ENCODE measurements around the gene TSPAN15.

TSPAN15 gene

DNA sequence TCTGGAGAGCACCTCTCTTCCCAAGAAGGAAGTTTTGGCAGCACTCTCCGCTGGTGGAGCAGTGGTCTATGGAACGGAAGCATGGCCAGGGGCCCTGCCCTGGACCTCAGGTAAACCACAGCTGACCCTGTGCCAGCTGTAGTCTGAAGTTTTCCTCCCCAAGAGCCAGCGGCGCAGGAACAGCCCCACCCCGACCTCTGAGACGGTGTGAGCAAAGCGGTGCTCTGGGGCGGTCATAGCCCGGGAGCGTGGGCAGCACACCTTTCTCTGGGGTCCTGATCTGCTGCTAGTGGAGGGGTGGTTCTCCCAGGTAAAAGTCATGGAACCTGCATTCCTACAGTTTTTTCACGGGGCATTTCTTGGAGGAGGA lies 52.6 kb downstream of the TSPAN15 start:
- TF ChIP-seq SUZ12 (IDR thresholded peaks at IDR 0.05), result no peak
- TF ChIP-seq, protein P1, sequence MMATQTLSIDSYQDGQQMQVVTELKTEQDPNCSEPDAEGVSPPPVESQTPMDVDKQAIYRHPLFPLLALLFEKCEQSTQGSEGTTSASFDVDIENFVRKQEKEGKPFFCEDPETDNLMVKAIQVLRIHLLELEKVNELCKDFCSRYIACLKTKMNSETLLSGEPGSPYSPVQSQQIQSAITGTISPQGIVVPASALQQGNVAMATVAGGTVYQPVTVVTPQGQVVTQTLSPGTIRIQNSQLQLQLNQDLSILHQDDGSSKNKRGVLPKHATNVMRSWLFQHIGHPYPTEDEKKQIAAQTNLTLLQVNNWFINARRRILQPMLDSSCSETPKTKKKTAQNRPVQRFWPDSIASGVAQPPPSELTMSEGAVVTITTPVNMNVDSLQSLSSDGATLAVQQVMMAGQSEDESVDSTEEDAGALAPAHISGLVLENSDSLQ (IDR thresholded peaks at IDR 0.05), result no peak
- TF ChIP-seq TARDBP (IDR thresholded peaks at IDR 0.05), result no peak
- no peak for TF ChIP-seq HDGF (IDR thresholded peaks at IDR 0.05; ENCODE audit: borderline replicate concordance)
- no peak for TF ChIP-seq L3MBTL2 (conservative IDR thresholded peaks at IDR 0.05)
- TF ChIP-seq ELF4 (IDR thresholded peaks at IDR 0.05), result no peak
- ChIA-PET POLR2A (interaction anchor here (1.3 kb wide), 1 partner anchor 96 kb away, joined by 4 read pairs; no protein-coding TSS in a partner anchor), CTCF (no interaction called here)
- no peak for DNase-seq (ENCODE audit: extremely low spot score)

DNA sequence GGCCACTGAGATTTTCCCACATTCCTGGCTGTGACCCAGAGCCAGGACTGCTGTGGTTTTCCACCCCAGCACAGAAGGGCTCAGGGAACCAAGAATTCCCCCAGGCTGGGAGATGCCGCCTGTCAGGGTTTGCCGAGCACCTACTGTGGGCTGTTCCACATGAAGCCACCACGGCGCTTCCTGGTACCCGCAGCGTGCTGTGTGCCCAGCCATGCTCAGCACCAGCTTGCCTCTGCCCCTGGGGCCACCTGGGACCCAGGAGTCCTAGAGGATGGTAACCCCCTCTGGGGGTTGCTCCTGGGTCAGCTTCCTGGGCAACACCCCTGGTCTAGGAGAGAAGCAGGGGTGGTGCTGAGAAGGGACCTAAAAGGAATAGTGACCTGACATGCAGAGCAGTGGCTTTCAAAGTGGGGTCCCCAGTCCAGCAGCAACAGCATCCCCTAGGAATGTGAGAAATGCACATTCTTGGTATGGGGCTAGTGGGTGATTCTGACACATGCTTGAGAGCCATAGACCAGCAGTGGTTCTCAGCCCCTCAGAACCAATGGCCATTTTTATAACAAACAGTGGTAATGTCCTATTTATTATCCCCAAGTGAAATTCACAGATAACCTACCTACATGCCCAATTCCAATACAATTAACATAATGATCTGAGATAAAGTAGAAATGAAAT lies 53.4 kb downstream of the TSPAN15 start:
- TF ChIP-seq, protein P1 (IDR thresholded peaks at IDR 0.05), result no peak
- TF ChIP-seq FOXK2 (IDR thresholded peaks at IDR 0.05) (no peak), FOXM1 (IDR thresholded peaks at IDR 0.05; ENCODE audit: borderline replicate concordance) (no peak), NFRKB (IDR thresholded peaks at IDR 0.05) (no peak), CTBP1 (IDR thresholded peaks at IDR 0.05; ENCODE audit: borderline replicate concordance) (no peak), TARDBP (IDR thresholded peaks at IDR 0.05) (no peak), FOXA1 (IDR thresholded peaks at IDR 0.05) (no peak), SP1 (IDR thresholded peaks at IDR 0.05) (no peak), L3MBTL2 (conservative IDR thresholded peaks at IDR 0.05) (no peak), ARNT (IDR thresholded peaks at IDR 0.05) (no peak), ZNF384 (IDR thresholded peaks at IDR 0.05) (no peak), ELF4 (IDR thresholded peaks at IDR 0.05) (no peak), LEF1 (IDR thresholded peaks at IDR 0.05; ENCODE audit: borderline replicate concordance) (no peak)
- DNase-seq (ENCODE audit: extremely low spot score), result no peak
- ChIA-PET CTCF (no interaction called here), POLR2A (no interaction called here)

DNA sequence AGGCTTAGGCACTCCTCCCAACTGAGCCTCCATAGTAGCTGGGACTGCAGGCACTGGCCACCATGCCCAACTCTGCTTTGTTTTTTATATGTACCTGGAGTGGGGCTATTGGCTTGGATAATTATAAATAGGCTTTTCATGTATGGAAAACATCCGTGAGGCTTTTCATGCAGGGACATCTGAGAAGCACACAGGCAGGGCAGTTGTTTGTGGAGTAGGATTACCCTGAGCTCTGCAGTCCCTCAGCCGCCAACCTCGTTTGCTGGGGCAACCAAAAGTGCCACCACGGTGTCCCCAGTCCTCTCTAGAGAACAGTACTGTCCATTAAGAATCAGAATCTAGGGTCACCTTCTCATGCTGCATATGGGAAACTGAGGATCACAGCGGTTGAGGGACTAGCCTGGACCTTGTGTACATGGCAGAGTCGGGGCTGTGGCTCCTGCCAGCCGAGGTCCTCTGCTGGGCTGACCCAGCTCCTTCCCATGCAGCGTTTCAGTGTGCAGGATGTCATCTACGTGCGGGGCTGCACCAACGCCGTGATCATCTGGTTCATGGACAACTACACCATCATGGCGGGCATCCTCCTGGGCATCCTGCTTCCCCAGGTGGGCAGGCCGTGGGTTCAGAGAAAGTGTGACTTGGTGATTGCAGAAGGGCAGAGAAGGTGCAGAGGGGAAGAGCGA lies 54.5 kb downstream of the TSPAN15 start:
- ChIA-PET CTCF (no interaction called here), POLR2A (no interaction called here)

DNA sequence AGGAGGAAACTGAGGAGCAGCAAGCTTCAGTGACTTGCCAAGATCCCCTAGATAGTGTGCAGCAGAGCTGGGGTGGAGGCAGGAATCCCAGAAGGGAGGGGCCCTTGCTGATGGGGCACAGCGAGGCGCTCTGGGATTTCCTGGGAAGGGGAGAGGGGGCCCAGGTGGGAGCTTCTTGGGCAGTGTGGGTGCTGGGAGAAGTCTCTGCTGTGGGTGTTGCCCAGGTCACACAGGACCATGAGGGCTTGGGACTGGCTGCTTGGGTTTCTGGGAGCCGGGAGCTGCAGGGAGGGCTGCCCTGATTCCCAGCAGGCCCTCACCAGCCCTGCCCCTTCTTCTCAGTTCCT lies 55.2 kb downstream of the TSPAN15 start:
- no peak for TF ChIP-seq FOXK2 (IDR thresholded peaks at IDR 0.05)
- no peak for TF ChIP-seq TARDBP (IDR thresholded peaks at IDR 0.05)
- TF ChIP-seq CTBP1 (IDR thresholded peaks at IDR 0.05; ENCODE audit: borderline replicate concordance), result no peak
- TF ChIP-seq L3MBTL2 (conservative IDR thresholded peaks at IDR 0.05), result no peak
- no peak for TF ChIP-seq SP1 (IDR thresholded peaks at IDR 0.05)
- TF ChIP-seq SUZ12 (IDR thresholded peaks at IDR 0.05), result no peak
- TF ChIP-seq BHLHE40 (IDR thresholded peaks at IDR 0.05; ENCODE audit: borderline replicate concordance), result no peak
- ChIA-PET CTCF (interaction anchor here (1.6 to 1.8 kb wide), 2 partner anchors 56 to 98 kb away, joined by 8 to 13 read pairs; partner anchors contain the start of gene TSPAN15), POLR2A (no interaction called here)
- DNase-seq (ENCODE audit: extremely low spot score), result no peak

More for the DNA sequence above, 54.5 kb downstream of the TSPAN15 start:
- DNase-seq (ENCODE audit: extremely low spot score), result no peak
- TF ChIP-seq ARNT (IDR thresholded peaks at IDR 0.05), result no peak
- TF ChIP-seq L3MBTL2 (conservative IDR thresholded peaks at IDR 0.05), result no peak
- TF ChIP-seq HDGF (IDR thresholded peaks at IDR 0.05; ENCODE audit: borderline replicate concordance), result no peak
- TF ChIP-seq, protein P1 (IDR thresholded peaks at IDR 0.05), result no peak
- no peak for TF ChIP-seq ZNF384 (IDR thresholded peaks at IDR 0.05)
- no peak for TF ChIP-seq FOXA1 (IDR thresholded peaks at IDR 0.05)
- TF ChIP-seq TARDBP (IDR thresholded peaks at IDR 0.05), result no peak
- no peak for TF ChIP-seq ELF4 (IDR thresholded peaks at IDR 0.05)
- no peak for TF ChIP-seq FOXK2 (IDR thresholded peaks at IDR 0.05)
- TF ChIP-seq SUZ12 (IDR thresholded peaks at IDR 0.05), result no peak
- TF ChIP-seq SP1 (IDR thresholded peaks at IDR 0.05), result no peak
- no peak for TF ChIP-seq FOXM1 (IDR thresholded peaks at IDR 0.05; ENCODE audit: borderline replicate concordance)
- TF ChIP-seq LEF1 (IDR thresholded peaks at IDR 0.05; ENCODE audit: borderline replicate concordance), result no peak

DNA sequence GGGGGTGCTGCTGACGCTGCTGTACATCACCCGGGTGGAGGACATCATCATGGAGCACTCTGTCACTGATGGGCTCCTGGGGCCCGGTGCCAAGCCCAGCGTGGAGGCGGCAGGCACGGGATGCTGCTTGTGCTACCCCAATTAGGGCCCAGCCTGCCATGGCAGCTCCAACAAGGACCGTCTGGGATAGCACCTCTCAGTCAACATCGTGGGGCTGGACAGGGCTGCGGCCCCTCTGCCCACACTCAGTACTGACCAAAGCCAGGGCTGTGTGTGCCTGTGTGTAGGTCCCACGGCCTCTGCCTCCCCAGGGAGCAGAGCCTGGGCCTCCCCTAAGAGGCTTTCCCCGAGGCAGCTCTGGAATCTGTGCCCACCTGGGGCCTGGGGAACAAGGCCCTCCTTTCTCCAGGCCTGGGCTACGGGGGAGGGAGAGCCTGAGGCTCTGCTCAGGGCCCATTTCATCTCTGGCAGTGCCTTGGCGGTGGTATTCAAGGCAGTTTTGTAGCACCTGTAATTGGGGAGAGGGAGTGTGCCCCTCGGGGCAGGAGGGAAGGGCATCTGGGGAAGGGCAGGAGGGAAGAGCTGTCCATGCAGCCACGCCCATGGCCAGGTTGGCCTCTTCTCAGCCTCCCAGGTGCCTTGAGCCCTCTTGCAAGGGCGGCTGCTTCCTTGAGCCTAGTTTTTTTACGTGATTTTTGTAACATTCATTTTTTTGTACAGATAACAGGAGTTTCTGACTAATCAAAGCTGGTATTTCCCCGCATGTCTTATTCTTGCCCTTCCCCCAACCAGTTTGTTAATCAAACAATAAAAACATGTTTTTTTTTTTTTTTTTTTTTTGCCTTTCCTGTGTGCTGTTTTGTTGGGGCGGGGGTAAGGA lies 55.8 kb downstream of the TSPAN15 start:
- ChIA-PET CTCF (interaction anchor here (0.6 to 1.8 kb wide), 8 partner anchors 16 to 102 kb away, joined by 3 to 13 read pairs (median 4); partner anchors contain the start of gene TSPAN15), POLR2A (no interaction called here)
- no peak for DNase-seq (ENCODE audit: extremely low spot score)
- no peak for TF ChIP-seq ELF4 (IDR thresholded peaks at IDR 0.05)
- no peak for TF ChIP-seq FOXA1 (IDR thresholded peaks at IDR 0.05)
- TF ChIP-seq ZNF384 (IDR thresholded peaks at IDR 0.05), result no peak
- TF ChIP-seq CTBP1 (IDR thresholded peaks at IDR 0.05; ENCODE audit: borderline replicate concordance), result no peak
- no peak for TF ChIP-seq SP1 (IDR thresholded peaks at IDR 0.05)
- TF ChIP-seq SUZ12 (IDR thresholded peaks at IDR 0.05), result no peak
- TF ChIP-seq, protein P1 (IDR thresholded peaks at IDR 0.05), result no peak
- no peak for TF ChIP-seq ARNT (IDR thresholded peaks at IDR 0.05)
- TF ChIP-seq BHLHE40 (IDR thresholded peaks at IDR 0.05; ENCODE audit: borderline replicate concordance), result no peak
- TF ChIP-seq TARDBP (IDR thresholded peaks at IDR 0.05), result no peak
- TF ChIP-seq HDGF (IDR thresholded peaks at IDR 0.05; ENCODE audit: borderline replicate concordance), result no peak
- TF ChIP-seq FOXM1 (IDR thresholded peaks at IDR 0.05; ENCODE audit: borderline replicate concordance), result no peak
- TF ChIP-seq L3MBTL2 (conservative IDR thresholded peaks at IDR 0.05), result no peak
- TF ChIP-seq LEF1 (IDR thresholded peaks at IDR 0.05; ENCODE audit: borderline replicate concordance), result no peak
- no peak for TF ChIP-seq FOXK2 (IDR thresholded peaks at IDR 0.05)
- no peak for TF ChIP-seq NFRKB (IDR thresholded peaks at IDR 0.05)

Data from HEK293T (cell line).